ENCODE measurements around the gene TMEM214. TPM values are rescaled to one million over a fixed set of nuclear protein-coding genes. Genes with fewer than 3 reads are reported as not detected.

Gene TMEM214
- total RNA-seq, 1 donor from 2014 or later, result 68.0 TPM

- intact Hi-C loops (cut with DNase I), result no loop called here
- Histone ChIP-seq H3K27me3 (no peaks in the 10 kb centered on the region), H3K9me3 (no peaks in the 10 kb centered on the region), H3K36me3 (no peaks in the 10 kb centered on the region), H3K4me1 (no peaks in the 10 kb centered on the region), H3K27ac (no peak overlapping the region), H3K4me3 (no peak overlapping the region)
- ATAC-seq (no peak), DNase-seq (no peak)
- TF ChIP-seq CTCF (IDR thresholded peaks at IDR 0.05), result no peak
These were observed 44.5 kb upstream of the TMEM214 start for GRCh38 chr2:26988058-26988860.

GRCh38 chr2:26989156-26989555 is 43.6 kb upstream of the TMEM214 start:
- ATAC-seq, result no peak
- Histone ChIP-seq H3K36me3 (no peaks in the 10 kb centered on the region), H3K4me1 (no peaks in the 10 kb centered on the region), H3K9me3 (no peaks in the 10 kb centered on the region), H3K27ac (no peak overlapping the region), H3K27me3 (no peaks in the 10 kb centered on the region), H3K4me3 (no peak overlapping the region)
- DNase-seq, result no peak
- TF ChIP-seq CTCF (IDR thresholded peaks at IDR 0.05), result no peak
- intact Hi-C loops (cut with DNase I), result no loop called here

DNA sequence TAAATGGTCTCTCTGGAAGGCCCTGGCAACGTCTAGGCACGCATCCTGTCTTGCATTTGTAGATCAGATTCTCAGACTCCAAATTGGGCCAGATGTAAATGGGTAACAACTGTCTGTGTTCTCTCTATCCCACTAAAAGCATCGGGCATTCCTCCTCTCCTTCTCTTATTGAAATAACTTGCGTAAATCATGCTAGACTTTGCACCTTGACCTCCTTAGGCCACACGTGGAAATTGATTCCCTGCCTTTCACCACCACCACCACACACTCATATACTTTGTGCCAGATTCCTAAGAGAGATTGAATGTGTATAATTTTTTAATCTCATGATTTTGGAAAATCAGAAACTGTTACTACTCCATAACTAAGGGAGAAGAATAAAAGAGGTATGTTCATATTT is 41.0 kb upstream of the TMEM214 start:
- no peaks in the 10 kb centered on the region for H3K27me3 ChIP-seq
- no peaks in the 10 kb centered on the region for H3K36me3 ChIP-seq
- DNase-seq, result no peak
- no peak for ATAC-seq
- no peak for TF ChIP-seq CTCF (IDR thresholded peaks at IDR 0.05)
- H3K4me3 ChIP-seq, result no peak overlapping the region
- no peaks in the 10 kb centered on the region for H3K9me3 ChIP-seq
- H3K27ac ChIP-seq, result no peak overlapping the region
- intact Hi-C loops (cut with DNase I), result no loop called here
- no peaks in the 10 kb centered on the region for H3K4me1 ChIP-seq

DNA sequence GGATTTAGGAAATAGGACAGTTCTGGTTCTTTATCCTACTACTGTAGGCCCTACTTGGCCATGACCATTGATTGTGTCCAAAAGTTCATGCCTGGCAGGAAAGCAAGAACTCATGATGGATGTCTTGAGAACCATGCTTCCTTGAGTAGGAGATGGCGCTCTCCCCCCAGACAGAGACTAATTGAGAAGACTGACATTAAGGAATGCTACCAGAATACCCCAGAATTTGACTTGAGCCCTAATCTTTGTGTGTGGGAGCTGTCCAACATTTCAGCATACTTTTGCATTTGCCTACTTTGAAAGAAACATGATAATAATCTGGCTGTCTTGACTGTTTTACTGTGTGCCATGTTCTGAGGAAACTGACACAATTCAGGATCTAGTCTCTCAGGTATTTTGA is 39.0 kb upstream of the TMEM214 start:
- Histone ChIP-seq H3K4me1 (no peaks in the 10 kb centered on the region), H3K36me3 (no peaks in the 10 kb centered on the region), H3K27me3 (no peaks in the 10 kb centered on the region), H3K27ac (no peak overlapping the region), H3K9me3 (no peaks in the 10 kb centered on the region), H3K4me3 (no peak overlapping the region)
- no peak for DNase-seq
- intact Hi-C loops (cut with DNase I), result no loop called here
- TF ChIP-seq CTCF (IDR thresholded peaks at IDR 0.05), result no peak
- ATAC-seq, result no peak

DNA sequence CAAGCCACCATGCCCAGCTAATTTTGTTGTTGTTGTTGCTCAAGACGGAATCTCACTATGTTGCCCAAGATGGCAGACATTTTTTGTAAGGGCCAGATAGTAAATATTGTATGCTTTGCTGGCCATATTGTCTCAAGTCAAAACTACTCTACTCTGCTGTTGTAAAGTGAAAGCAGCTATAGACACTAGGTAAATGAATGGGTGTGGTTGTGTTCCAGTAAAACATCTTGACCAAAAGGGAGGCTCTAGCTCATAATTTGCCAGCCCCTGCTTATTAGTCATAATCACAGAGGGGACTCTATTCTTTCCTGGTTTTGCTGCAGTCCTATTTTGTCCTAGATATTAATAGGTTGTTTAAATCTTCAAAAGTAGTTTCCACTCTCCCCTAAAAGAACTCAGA is 37.8 kb upstream of the TMEM214 start:
- no peak for TF ChIP-seq CTCF (IDR thresholded peaks at IDR 0.05)
- no peaks in the 10 kb centered on the region for H3K4me1 ChIP-seq
- no peaks in the 10 kb centered on the region for H3K27me3 ChIP-seq
- H3K27ac ChIP-seq, result no peak overlapping the region
- intact Hi-C loops (cut with DNase I), result no loop called here
- no peaks in the 10 kb centered on the region for H3K9me3 ChIP-seq
- DNase-seq (no peak), ATAC-seq (no peak)
- H3K36me3 ChIP-seq, result no peaks in the 10 kb centered on the region
- no peak overlapping the region for H3K4me3 ChIP-seq

Data from upper lobe of right lung (tissue), 1 donor.